ENCODE data around the gene FAM222A.

DNA sequence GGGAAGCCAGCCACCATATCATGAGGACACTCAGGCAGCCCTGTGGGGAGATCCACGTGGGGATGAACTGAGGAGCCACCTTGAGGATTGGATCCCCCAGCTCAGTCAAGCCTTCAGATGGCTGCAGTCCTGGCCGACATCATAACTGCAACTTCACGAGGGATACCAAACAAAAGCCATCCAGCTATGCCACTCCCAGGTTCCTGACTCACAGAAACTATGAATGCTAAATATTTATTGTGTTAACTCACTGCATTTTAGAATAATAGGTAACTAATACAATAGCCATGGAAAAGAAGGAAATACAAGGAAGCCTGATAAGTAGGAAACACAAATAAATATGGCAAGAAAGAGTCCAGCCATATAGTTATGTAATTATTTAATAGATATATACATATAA lies 42.1 kb upstream of the FAM222A start:
- no peak for TF ChIP-seq CTCF (IDR thresholded peaks at IDR 0.05; ENCODE audit: insufficient read depth, low read length, poor library complexity, severe bottlenecking)
- no peak for TF ChIP-seq EZH2phosphoT487 (conservative IDR thresholded peaks at IDR 0.05; ENCODE audit: low read length)

All from SU-DHL-6 (cell line).